ENCODE measurements around the gene PRR5L.

The PRR5L gene

DNA sequence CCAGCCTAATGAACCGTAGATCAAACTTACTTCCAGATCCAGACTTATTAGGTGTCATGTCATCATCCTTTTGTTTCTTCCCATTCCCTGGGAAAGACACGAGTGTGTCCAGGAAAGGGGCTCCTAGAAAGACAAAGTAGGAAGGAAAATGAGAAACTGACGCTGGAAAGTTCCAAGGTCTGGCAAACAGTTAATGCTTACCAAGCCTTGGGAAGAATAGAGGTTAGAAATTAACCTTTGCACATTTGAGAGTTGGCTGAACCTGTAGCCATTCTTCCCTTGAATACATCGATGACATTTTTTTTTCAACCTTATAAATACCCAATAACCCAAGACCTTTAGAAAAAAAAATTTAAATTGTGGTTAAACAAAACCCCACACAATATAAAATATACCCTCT, 136.7 kb downstream of the PRR5L start:
- CTCF ChIA-PET: no interaction called here
- POLR2A ChIA-PET: no interaction called here
- TF ChIP-seq FOXA1 (IDR thresholded peaks at IDR 0.05) (no peak), NFRKB (IDR thresholded peaks at IDR 0.05) (no peak), ARNT (IDR thresholded peaks at IDR 0.05) (no peak), ZNF384 (IDR thresholded peaks at IDR 0.05) (no peak), FOXK2 (IDR thresholded peaks at IDR 0.05) (no peak), SP1 (IDR thresholded peaks at IDR 0.05) (no peak), TARDBP (IDR thresholded peaks at IDR 0.05) (no peak), HDGF (IDR thresholded peaks at IDR 0.05; ENCODE audit: borderline replicate concordance) (no peak), FOXM1 (IDR thresholded peaks at IDR 0.05; ENCODE audit: borderline replicate concordance) (no peak)
- no peak for DNase-seq (ENCODE audit: extremely low spot score)

GRCh38 chr11:36436064-36436463, 140.0 kb downstream of the PRR5L start:
- DNase-seq (ENCODE audit: extremely low spot score): no peak
- CTCF ChIA-PET: no interaction called here
- POLR2A ChIA-PET: no interaction called here
- TF ChIP-seq HDGF (IDR thresholded peaks at IDR 0.05; ENCODE audit: borderline replicate concordance): no peak
- TF ChIP-seq NFRKB (IDR thresholded peaks at IDR 0.05): no peak
- TF ChIP-seq, protein P1, sequence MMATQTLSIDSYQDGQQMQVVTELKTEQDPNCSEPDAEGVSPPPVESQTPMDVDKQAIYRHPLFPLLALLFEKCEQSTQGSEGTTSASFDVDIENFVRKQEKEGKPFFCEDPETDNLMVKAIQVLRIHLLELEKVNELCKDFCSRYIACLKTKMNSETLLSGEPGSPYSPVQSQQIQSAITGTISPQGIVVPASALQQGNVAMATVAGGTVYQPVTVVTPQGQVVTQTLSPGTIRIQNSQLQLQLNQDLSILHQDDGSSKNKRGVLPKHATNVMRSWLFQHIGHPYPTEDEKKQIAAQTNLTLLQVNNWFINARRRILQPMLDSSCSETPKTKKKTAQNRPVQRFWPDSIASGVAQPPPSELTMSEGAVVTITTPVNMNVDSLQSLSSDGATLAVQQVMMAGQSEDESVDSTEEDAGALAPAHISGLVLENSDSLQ (IDR thresholded peaks at IDR 0.05): no peak
- TF ChIP-seq LEF1 (IDR thresholded peaks at IDR 0.05; ENCODE audit: borderline replicate concordance): no peak
- no peak for TF ChIP-seq FOXA1 (IDR thresholded peaks at IDR 0.05)
- TF ChIP-seq FOXM1 (IDR thresholded peaks at IDR 0.05; ENCODE audit: borderline replicate concordance): no peak
- no peak for TF ChIP-seq BHLHE40 (IDR thresholded peaks at IDR 0.05; ENCODE audit: borderline replicate concordance)
- no peak for TF ChIP-seq SP1 (IDR thresholded peaks at IDR 0.05)
- no peak for TF ChIP-seq ARNT (IDR thresholded peaks at IDR 0.05)
- no peak for TF ChIP-seq TARDBP (IDR thresholded peaks at IDR 0.05)
- TF ChIP-seq L3MBTL2 (conservative IDR thresholded peaks at IDR 0.05): no peak

DNA sequence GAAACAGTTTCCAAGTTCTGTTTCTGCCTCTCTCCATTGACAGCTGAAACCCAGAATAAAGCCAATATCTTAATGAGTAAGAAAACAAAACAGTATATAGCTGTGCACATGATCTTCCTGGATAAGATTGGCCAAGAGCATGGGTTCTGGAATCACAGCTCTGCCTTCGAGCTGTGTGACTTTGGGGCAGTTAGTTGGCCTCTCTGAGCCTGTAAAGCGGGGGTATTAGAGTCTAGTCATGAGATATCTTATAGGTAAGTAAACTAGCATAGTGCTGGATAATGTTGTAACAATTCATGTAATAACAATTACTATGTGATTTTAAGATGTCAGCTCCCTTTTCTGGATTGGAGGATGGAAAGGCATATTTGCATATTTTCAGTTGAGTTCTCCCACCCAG, 140.5 kb downstream of the PRR5L start:
- CTCF ChIA-PET: no interaction called here
- DNase-seq (ENCODE audit: extremely low spot score): no peak
- TF ChIP-seq SP1 (IDR thresholded peaks at IDR 0.05) (no peak), TARDBP (IDR thresholded peaks at IDR 0.05) (no peak), NFRKB (IDR thresholded peaks at IDR 0.05) (no peak), SUZ12 (IDR thresholded peaks at IDR 0.05) (no peak), ELF4 (IDR thresholded peaks at IDR 0.05) (no peak), CTBP1 (IDR thresholded peaks at IDR 0.05; ENCODE audit: borderline replicate concordance) (no peak), ARNT (IDR thresholded peaks at IDR 0.05) (no peak), FOXA1 (IDR thresholded peaks at IDR 0.05) (no peak), L3MBTL2 (conservative IDR thresholded peaks at IDR 0.05) (no peak), LEF1 (IDR thresholded peaks at IDR 0.05; ENCODE audit: borderline replicate concordance) (no peak), FOXK2 (IDR thresholded peaks at IDR 0.05) (no peak), ZNF384 (IDR thresholded peaks at IDR 0.05) (no peak), HDGF (IDR thresholded peaks at IDR 0.05; ENCODE audit: borderline replicate concordance) (no peak), BHLHE40 (IDR thresholded peaks at IDR 0.05; ENCODE audit: borderline replicate concordance) (no peak), FOXM1 (IDR thresholded peaks at IDR 0.05; ENCODE audit: borderline replicate concordance) (no peak)
- TF ChIP-seq, protein P1 (IDR thresholded peaks at IDR 0.05): no peak
- POLR2A ChIA-PET: no interaction called here

DNA sequence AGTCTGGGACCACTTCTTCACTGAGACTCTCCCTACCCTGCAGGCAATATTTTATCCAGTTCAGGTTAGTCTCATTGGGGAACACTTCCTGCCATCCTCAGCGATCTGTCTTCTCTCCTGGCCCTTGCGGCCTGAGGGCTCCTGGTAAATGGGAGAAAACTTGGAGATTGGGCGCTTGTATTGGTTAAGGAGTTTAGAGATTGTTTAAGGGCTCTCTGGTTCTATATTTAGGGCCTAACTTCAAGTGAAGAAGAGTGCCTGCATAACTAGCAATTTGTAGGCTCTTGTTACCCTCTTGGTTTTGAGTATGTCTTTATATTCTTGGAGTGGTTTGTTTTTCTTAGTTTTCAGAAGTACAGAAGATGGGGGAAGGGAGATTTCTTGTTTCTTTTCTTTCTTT, 141.3 kb downstream of the PRR5L start:
- no peak for DNase-seq (ENCODE audit: extremely low spot score)
- TF ChIP-seq ZNF384 (IDR thresholded peaks at IDR 0.05): no peak
- ChIA-PET POLR2A (no interaction called here), CTCF (no interaction called here)

GRCh38 chr11:36438126-36438525, 142.0 kb downstream of the PRR5L start:
- no peak for TF ChIP-seq ARNT (IDR thresholded peaks at IDR 0.05)
- no peak for TF ChIP-seq HDGF (IDR thresholded peaks at IDR 0.05; ENCODE audit: borderline replicate concordance)
- TF ChIP-seq FOXA1 (IDR thresholded peaks at IDR 0.05): no peak
- no peak for TF ChIP-seq NFRKB (IDR thresholded peaks at IDR 0.05)
- no peak for TF ChIP-seq FOXK2 (IDR thresholded peaks at IDR 0.05)
- no peak for TF ChIP-seq CTBP1 (IDR thresholded peaks at IDR 0.05; ENCODE audit: borderline replicate concordance)
- TF ChIP-seq, protein P1 (IDR thresholded peaks at IDR 0.05): no peak
- TF ChIP-seq L3MBTL2 (conservative IDR thresholded peaks at IDR 0.05): no peak
- no peak for TF ChIP-seq ZNF384 (IDR thresholded peaks at IDR 0.05)
- TF ChIP-seq SUZ12 (IDR thresholded peaks at IDR 0.05): no peak
- no peak for TF ChIP-seq ELF4 (IDR thresholded peaks at IDR 0.05)
- TF ChIP-seq SP1 (IDR thresholded peaks at IDR 0.05): no peak
- TF ChIP-seq LEF1 (IDR thresholded peaks at IDR 0.05; ENCODE audit: borderline replicate concordance): no peak
- ChIA-PET CTCF (no interaction called here), POLR2A (no interaction called here)

GRCh38 chr11:36441610-36442208, 145.6 kb downstream of the PRR5L start:
- ChIA-PET CTCF (no interaction called here), POLR2A (no interaction called here)
- no peak for DNase-seq (ENCODE audit: extremely low spot score)
- no peak for TF ChIP-seq FOXK2 (IDR thresholded peaks at IDR 0.05)
- TF ChIP-seq ARNT (IDR thresholded peaks at IDR 0.05): no peak
- TF ChIP-seq NFRKB (IDR thresholded peaks at IDR 0.05): no peak
- no peak for TF ChIP-seq ELF4 (IDR thresholded peaks at IDR 0.05)
- TF ChIP-seq ZNF384 (IDR thresholded peaks at IDR 0.05): no peak
- no peak for TF ChIP-seq L3MBTL2 (conservative IDR thresholded peaks at IDR 0.05)
- TF ChIP-seq SUZ12 (IDR thresholded peaks at IDR 0.05): no peak
- TF ChIP-seq FOXA1 (IDR thresholded peaks at IDR 0.05): no peak
- TF ChIP-seq, protein P1 (IDR thresholded peaks at IDR 0.05): no peak
- TF ChIP-seq SP1 (IDR thresholded peaks at IDR 0.05): no peak
- TF ChIP-seq HDGF (IDR thresholded peaks at IDR 0.05; ENCODE audit: borderline replicate concordance): no peak
- no peak for TF ChIP-seq TARDBP (IDR thresholded peaks at IDR 0.05)
- TF ChIP-seq LEF1 (IDR thresholded peaks at IDR 0.05; ENCODE audit: borderline replicate concordance): no peak

More at GRCh38 chr11:36438126-36438525, 142.0 kb downstream of the PRR5L start:
- no peak for DNase-seq (ENCODE audit: extremely low spot score)

Data from HEK293T (cell line).